HCT116 (cell line): ENCODE data around the gene AHR. TPM values are rescaled to one million over a fixed set of nuclear protein-coding genes. Genes with fewer than 3 reads are reported as not detected.

Experiments
- ATAC-seq: fragments of 200-7000 bp; cut with Tn5 transposase; 2 replicates; pipeline ENCODE4 v1.9.1; 2020; ENCODE audit warnings: mild to moderate bottlenecking, moderate library complexity
- BruUV-seq: library from RNA; stranded (reverse); fragments of 400-500 nt; replicated peaks from 2 replicates; lab custom pipeline; 2021; lab: Mats Ljungman, UMichigan
- CTCF ChIA-PET: fragments of 300-600 bp; sonication (Branson Sonifier 250); formaldehyde crosslinking; loops from one replicate; lab custom pipeline; 2021; ENCODE audit warnings: antibody characterized with exemption; lab: Charles Lee
- POLR2A ChIA-PET: fragments of 300-600, 350-600 bp; sonication (Branson Sonifier 250); formaldehyde crosslinking; loops from one replicate; lab custom pipeline; 2021; ENCODE audit warnings: antibody characterized with exemption; lab: Charles Lee
- RAD21 ChIA-PET, 2 experiments: fragments of 300-600 bp; sonication (Branson Sonifier 250); formaldehyde crosslinking; loops; one replicate each; lab custom pipeline; 2023; ENCODE audit warnings: low total read pairs in 2 of 2; ENCODE audit not compliant: uncharacterized antibody in 2 of 2, unreplicated experiment in 2 of 2, low non-redundant PET in 1 of 2; lab: Charles Lee
- DNase-seq: peaks from one replicate; pipeline ENCODE4 v3.0.0-alpha.2; 2010; ENCODE audit warnings: low read depth, low spot score
- H2AFZ ChIP-seq: fragments of 200-600 bp; shearing (Covaris generic), sonication (generic); 2 replicates; pipeline ENCODE4 v1.6.1; 2017; ENCODE audit warnings: low read depth, mixed run types, mixed read lengths, antibody characterized with exemption, low read length; ENCODE audit not compliant: poor library complexity, severe bottlenecking
- H3K27ac ChIP-seq: 2 replicates; pipeline ENCODE4 v1.5.1; 2012; ENCODE audit warnings: low read depth, low read length
- H3K27me3 ChIP-seq: fragments of 200-600 bp; sonication (generic); 2 replicates; pipeline ENCODE4 v1.6.1; 2016; ENCODE audit warnings: mixed run types, low read length, mixed read lengths; ENCODE audit not compliant: insufficient read depth
- H3K36me3 ChIP-seq, 2 experiments: fragments of 200-500 bp in 1 of 2; fragments of 200-600 bp in 1 of 2; sonication (Bioruptor generic) in 1 of 2; sonication (generic) in 1 of 2; 2 replicates each; pipeline versions ENCODE4 v1.5.1 to v1.6.1; 2014 to 2016; ENCODE audit warnings: low read length in 2 of 2, inconsistent platforms in 1 of 2, mixed read lengths in 1 of 2, mixed run types in 1 of 2; ENCODE audit not compliant: insufficient read depth in 2 of 2, control insufficient read depth in 1 of 2
- H3K4me1 ChIP-seq, 2 experiments: fragments of 200-600 bp in 1 of 2; sonication (generic) in 1 of 2; 2 replicates each; pipeline versions ENCODE4 v1.5.1 to v1.6.1; 2012 to 2017; ENCODE audit warnings: low read length in 2 of 2, inconsistent platforms in 1 of 2, mild to moderate bottlenecking in 1 of 2, mixed read lengths in 1 of 2, mixed run types in 1 of 2, moderate library complexity in 1 of 2; ENCODE audit not compliant: insufficient read depth in 2 of 2, control insufficient read depth in 1 of 2
- H3K4me2 ChIP-seq: fragments of 200-600 bp; sonication (generic); 2 replicates; pipeline ENCODE4 v1.6.1; 2017; ENCODE audit warnings: mixed run types, low read length, mixed read lengths
- H3K4me3 ChIP-seq, 2 experiments: fragments of 200-600 bp in 1 of 2; sonication (generic) in 1 of 2; replicated peaks in 1 of 2; 2 replicates each; pipeline ENCODE4 v1.5.1; 2011 to 2016; ENCODE audit warnings: low read length in 2 of 2, control low read depth in 1 of 2, low read depth in 1 of 2, mild to moderate bottlenecking in 1 of 2, mixed read lengths in 1 of 2, mixed run types in 1 of 2
- H3K79me2 ChIP-seq: fragments of 200-600 bp; sonication (generic); 2 replicates; pipeline ENCODE4 v1.6.1; 2017; ENCODE audit warnings: mild to moderate bottlenecking, mixed run types, low read length, moderate library complexity, mixed read lengths; ENCODE audit not compliant: insufficient read depth
- H3K9ac ChIP-seq: fragments of 200-600 bp; sonication (generic); 2 replicates; pipeline ENCODE4 v1.6.1; 2016; ENCODE audit warnings: low read length, mixed read lengths
- H3K9me2 ChIP-seq: fragments of 200-600 bp; sonication (generic), shearing (Covaris generic); 2 replicates; pipeline ENCODE4 v1.6.1; 2017; ENCODE audit warnings: mixed run types, mild to moderate bottlenecking, moderate library complexity; ENCODE audit not compliant: insufficient read depth
- H3K9me3 ChIP-seq, 2 experiments: fragments of 200-500 bp in 1 of 2; fragments of 200-600 bp in 1 of 2; sonication (Bioruptor generic) in 1 of 2; sonication (generic) in 1 of 2; 2 replicates each; pipeline ENCODE4 v1.6.1; 2014 to 2017; ENCODE audit warnings: low read length in 2 of 2, mixed read lengths in 2 of 2, inconsistent platforms in 1 of 2, low read depth in 1 of 2, mild to moderate bottlenecking in 1 of 2, mixed run types in 1 of 2, moderate library complexity in 1 of 2; ENCODE audit not compliant: control insufficient read depth in 1 of 2, insufficient read depth in 1 of 2
- H4K20me1 ChIP-seq: fragments of 200-600 bp; sonication (generic), shearing (Covaris generic); 2 replicates; pipeline ENCODE4 v1.6.1; 2017; ENCODE audit warnings: mixed run types, mild to moderate bottlenecking, moderate library complexity; ENCODE audit not compliant: insufficient read depth
- ATF3 ChIP-seq: IDR thresholded peaks from 2 replicates; pipeline ENCODE4 v1.6.1; 2012
- CEBPB ChIP-seq: IDR thresholded peaks from 2 replicates; pipeline ENCODE4 v1.6.1; 2012; ENCODE audit warnings: low read depth
- CTCF ChIP-seq, 3 experiments: fragments of 200-600 bp in 1 of 3; sonication (generic) in 1 of 3; IDR thresholded peaks in 2 of 3; conservative IDR thresholded peaks in 1 of 3; 2 replicates each; pipeline ENCODE4 v1.5.1; 2012 to 2017; ENCODE audit warnings: low read depth in 2 of 3, low read length in 2 of 3, antibody characterized with exemption in 1 of 3, borderline replicate concordance in 1 of 3, control low read depth in 1 of 3, mild to moderate bottlenecking in 1 of 3, mixed read lengths in 1 of 3, mixed run types in 1 of 3, moderate library complexity in 1 of 3; ENCODE audit not compliant: insufficient read depth in 1 of 3
- EGR1 ChIP-seq: IDR thresholded peaks from 2 replicates; pipeline ENCODE4 v1.6.1; 2012; ENCODE audit warnings: low read depth
- ELF1 ChIP-seq: IDR thresholded peaks from 2 replicates; pipeline ENCODE4 v1.6.1; 2012; ENCODE audit warnings: low read depth, borderline replicate concordance
- FOSL1 ChIP-seq: IDR thresholded peaks from 2 replicates; pipeline ENCODE4 v1.6.1; 2012; ENCODE audit warnings: low read depth
- JUND ChIP-seq: IDR thresholded peaks from 2 replicates; pipeline ENCODE4 v1.6.1; 2012
- MAX ChIP-seq: IDR thresholded peaks from 2 replicates; pipeline ENCODE4 v1.6.1; 2012
- POLR2A ChIP-seq: IDR thresholded peaks from 2 replicates; pipeline ENCODE4 v1.7.0; 2011; ENCODE audit warnings: borderline replicate concordance; ENCODE audit not compliant: insufficient read depth, insufficient read length; ENCODE audit errors: extremely low read depth
- POLR2AphosphoS5 ChIP-seq: IDR thresholded peaks from 2 replicates; pipeline ENCODE4 v1.6.1; 2011; ENCODE audit warnings: mild to moderate bottlenecking, low read depth, low read length, moderate library complexity
- RAD21 ChIP-seq: IDR thresholded peaks from 2 replicates; pipeline ENCODE4 v1.6.1; 2012; ENCODE audit warnings: low read depth, mild to moderate bottlenecking
- SP1 ChIP-seq: IDR thresholded peaks from 2 replicates; pipeline ENCODE4 v1.6.1; 2012; ENCODE audit warnings: low read depth
- SRF ChIP-seq: IDR thresholded peaks from 2 replicates; pipeline ENCODE4 v1.6.1; 2012; ENCODE audit warnings: low read depth
- YY1 ChIP-seq: IDR thresholded peaks from 2 replicates; pipeline ENCODE4 v1.6.1; 2011; ENCODE audit warnings: low read length, low read depth, moderate library complexity, mild to moderate bottlenecking; ENCODE audit not compliant: insufficient replicate concordance; ENCODE audit errors: extremely low read depth
- ZFX ChIP-seq: fragments of 450-650 bp; IDR thresholded peaks from 2 replicates; pipeline ENCODE4 v1.6.1; 2017
- intact Hi-C: fragments of 100-400 bp; cut with micrococcal nuclease; formaldehyde crosslinking; loops from 2 replicates; pipeline ENCODE4 v1.10.0; 2022
- total RNA-seq: library from RNA; stranded (reverse); gene quantifications from one replicate; pipeline ENCODE4 v1.2.1, GENCODE V29; 2021; ENCODE audit not compliant: unreplicated experiment

AHR gene
- total RNA-seq, 1 experiment from 2014 or later = 29.7 TPM

- H3K4me3 ChIP-seq = no peak overlapping the region
- no peaks in the 10 kb centered on the region for H3K27me3 ChIP-seq
- POLR2A ChIA-PET = no interaction called here
- peaks cover 0 to 6% of the 10 kb centered on the region in 2 experiments; a peak in 2 of 4 replicates for H3K4me1 ChIP-seq
- H2AFZ ChIP-seq = no peak overlapping the region
- TF ChIP-seq SRF = no peak
- TF ChIP-seq POLR2A = no peak
- no peak for TF ChIP-seq ATF3
- no peak for TF ChIP-seq MAX
- TF ChIP-seq ELF1 = no peak
- H3K9me3 ChIP-seq = no peaks in the 10 kb centered on the region
- H3K36me3 ChIP-seq = peaks cover 0 to 2% of the 10 kb centered on the region in 2 experiments; a peak in 1 of 4 replicates
- H3K27ac ChIP-seq = no peak overlapping the region
- no peaks in the 10 kb centered on the region for H3K9me2 ChIP-seq
- CTCF ChIA-PET = no interaction called here
- ATAC-seq = no peak
- no peak overlapping the region for H3K9ac ChIP-seq
- RAD21 ChIA-PET = no interaction called here
- BruUV-seq = TSS peak; percentile 7
- H3K4me2 ChIP-seq = no peak overlapping the region
- intact Hi-C loops = no loop called here
- H3K79me2 ChIP-seq = peaks cover 3% of the 10 kb centered on the region; the same call in 1 of the 2 replicates
- DNase-seq = no peak
- no peaks in the 10 kb centered on the region for H4K20me1 ChIP-seq
These were observed 26.9 kb downstream of the AHR start for GRCh38 chr7:17325364-17325763.

DNA sequence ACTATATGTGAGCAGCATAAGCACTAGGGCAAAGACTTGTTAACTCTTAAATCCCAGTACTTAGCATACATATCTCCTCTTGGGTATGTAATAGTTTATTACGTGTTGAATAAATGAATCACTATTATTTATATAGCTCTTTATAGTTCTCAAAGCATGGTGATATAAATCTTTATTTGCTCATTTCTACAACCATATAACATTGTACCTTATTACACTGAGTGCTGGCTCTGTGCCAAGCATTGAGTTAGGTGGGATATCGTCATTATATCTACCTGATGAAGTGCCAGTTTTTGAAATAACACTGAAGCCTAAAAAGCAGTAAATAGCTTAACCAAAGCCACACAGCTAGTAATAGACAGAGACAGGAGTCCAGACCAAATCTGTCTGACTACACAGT, 27.9 kb downstream of the AHR start:
- TF ChIP-seq CTCF (IDR thresholded peaks at IDR 0.05 in 2 of 3, conservative IDR thresholded peaks at IDR 0.05 in 1 of 3; ENCODE audit: borderline replicate concordance in 1 of 3, insufficient read depth in 1 of 3, low read depth in 2 of 3, low read length in 2 of 3) (no peak), SRF (no peak), RAD21 (no peak), YY1 (no peak), ZFX (no peak), SP1 (no peak), FOSL1 (no peak), POLR2AphosphoS5 (no peak), EGR1 (no peak), ATF3 (no peak), JUND (no peak), CEBPB (no peak)
- CTCF ChIA-PET = no interaction called here
- Histone ChIP-seq H3K9me3 (no peaks in the 10 kb centered on the region), H3K9me2 (no peaks in the 10 kb centered on the region), H3K27me3 (no peaks in the 10 kb centered on the region), H3K4me3 (no peak overlapping the region), H4K20me1 (no peaks in the 10 kb centered on the region), H3K4me1 (peaks cover 0 to 6% of the 10 kb centered on the region in 2 experiments; a peak in 2 of 4 replicates), H3K27ac (no peak overlapping the region), H2AFZ (no peak overlapping the region), H3K79me2 (no peaks in the 10 kb centered on the region), H3K4me2 (no peak overlapping the region), H3K36me3 (peaks cover 3 to 8% of the 10 kb centered on the region in 2 experiments; a peak in 1 of 4 replicates), H3K9ac (no peak overlapping the region)
- POLR2A ChIA-PET = no interaction called here
- no peak for ATAC-seq
- RAD21 ChIA-PET = no interaction called here
- no TSS peak for BruUV-seq
- intact Hi-C loops = no loop called here
- no peak for DNase-seq
